A549 (cell line): Measurements from ENCODE around the gene RPL37. TPM values are rescaled to one million over a fixed set of nuclear protein-coding genes. Genes with fewer than 3 reads are reported as not detected.
"Not testable (repeated sequence)": the region's sequence is repeated elsewhere in the genome, so short reads cannot be mapped to it uniquely, and the experiment has no call there.

Experiments used
- ATAC-seq, 2 experiments: fragments of 200-7000 bp in 1 of 2; fragments of >200 bp in 1 of 2; cut with Nextera tagmentation in 1 of 2; cut with Tn5 transposase in 1 of 2; 3 replicates each; pipeline versions ENCODE4 v1.8.0 to v1.9.1; 2018 to 2020; ENCODE audit warnings: mild to moderate bottlenecking in 1 of 2, moderate library complexity in 1 of 2
- CTCF ChIA-PET: fragments of 300-600 bp; sonication (Branson Sonifier 250); formaldehyde crosslinking; extraction: SDS; loops from one replicate; lab custom pipeline; 2021; ENCODE audit warnings: antibody characterized with exemption, inconsistent platforms; lab: Yijun Ruan, JAX
- POLR2A ChIA-PET: fragments of 350-600 bp; formaldehyde crosslinking; extraction: SDS; loops from one replicate; lab custom pipeline; 2021; ENCODE audit warnings: antibody characterized with exemption, inconsistent platforms; lab: Yijun Ruan, JAX
- DNase-seq, 2 experiments: peaks; one replicate each; pipeline versions ENCODE4 v3.0.0 to v3.0.0-alpha.2; 2011 to 2016; ENCODE audit warnings: low read depth in 1 of 2, low spot score in 1 of 2
- FAIRE-seq: peaks from 2 replicates; lab custom pipeline; 2011; peaks lifted over from hg19 to GRCh38; lab: Jason Lieb, UNC
- H3K27ac ChIP-seq, 2 experiments: fragments of >200 bp; sonication (Bioruptor Twin); formaldehyde crosslinking; 3 replicates each; pipeline ENCODE4 v1.5.1; 2016 to 2017
- H3K4me1 ChIP-seq: fragments of >200 bp; sonication (Bioruptor Twin); formaldehyde crosslinking; 3 replicates; pipeline ENCODE4 v1.6.1; 2016
- H3K4me2 ChIP-seq: fragments of >200 bp; sonication (Bioruptor Twin); formaldehyde crosslinking; 3 replicates; pipeline ENCODE4 v1.6.1; 2016
- H3K4me3 ChIP-seq: fragments of >200 bp; sonication (Bioruptor Twin); formaldehyde crosslinking; 3 replicates; pipeline ENCODE4 v1.5.1; 2016
- H3K9me3 ChIP-seq: fragments of >200 bp; sonication (Bioruptor Twin); formaldehyde crosslinking; 3 replicates; pipeline ENCODE4 v1.6.1; 2016
- CHD4 ChIP-seq: fragments of 200-600 bp; sonication (generic); IDR thresholded peaks from 2 replicates; pipeline ENCODE4 v1.6.1; 2016; ENCODE audit warnings: antibody characterized with exemption, mild to moderate bottlenecking, borderline replicate concordance
- CTCF ChIP-seq: fragments of >200 bp; sonication (Bioruptor Twin); formaldehyde crosslinking; IDR thresholded peaks from 3 replicates; pipeline ENCODE4 v1.5.1; 2016
- E2F6 ChIP-seq: IDR thresholded peaks from 2 replicates; pipeline ENCODE4 v1.6.1; 2012; ENCODE audit warnings: low read depth, borderline replicate concordance
- EP300 ChIP-seq, 2 experiments: fragments of >200 bp; sonication (Bioruptor Twin); formaldehyde crosslinking; IDR thresholded peaks; 2 replicates in 1 of 2; 3 replicates in 1 of 2; pipeline ENCODE4 v1.6.1; 2016 to 2017
- ESRRA ChIP-seq: fragments of 150-350 bp; IDR thresholded peaks from 2 replicates; pipeline ENCODE4 v1.6.1; 2014; ENCODE audit warnings: mild to moderate bottlenecking, low read length, borderline replicate concordance
- GATA3 ChIP-seq: IDR thresholded peaks from 2 replicates; pipeline ENCODE4 v1.6.1; 2012; ENCODE audit warnings: borderline replicate concordance
- HDAC2 ChIP-seq: fragments of 200-600 bp; sonication (generic); IDR thresholded peaks from 2 replicates; pipeline ENCODE4 v1.6.1; 2016
- HEYL ChIP-seq: fragments of 250-450 bp; sonication (Bioruptor Pico); IDR thresholded peaks from 2 replicates; pipeline ENCODE4 v1.8.0; 2021; ENCODE audit warnings: mild to moderate bottlenecking, moderate library complexity
- HOXB5 ChIP-seq: fragments of 250-450 bp; sonication (Bioruptor Pico); IDR thresholded peaks from 2 replicates; pipeline ENCODE4 v1.5.0; 2020; ENCODE audit warnings: mild to moderate bottlenecking, moderate library complexity
- KDM1A ChIP-seq: fragments of 200-600 bp; sonication (generic); IDR thresholded peaks from 2 replicates; pipeline ENCODE4 v1.6.1; 2016; ENCODE audit warnings: low read depth, mild to moderate bottlenecking
- MAX ChIP-seq: IDR thresholded peaks from 2 replicates; pipeline ENCODE4 v1.6.1; 2012
- MYC ChIP-seq: IDR thresholded peaks from 2 replicates; pipeline ENCODE4 v1.6.1; 2012; ENCODE audit warnings: mild to moderate bottlenecking, inconsistent platforms, low read length, improper control_type of control experiment, borderline replicate concordance
- POLR2A ChIP-seq: IDR thresholded peaks from 2 replicates; pipeline ENCODE4 v1.6.1; 2012; ENCODE audit warnings: mild to moderate bottlenecking, low read length
- SREBF2 ChIP-seq: fragments of 450-650 bp; IDR thresholded peaks from 2 replicates; pipeline ENCODE4 v1.6.1; 2014; ENCODE audit warnings: mild to moderate bottlenecking, moderate library complexity
- TFCP2L1 ChIP-seq: fragments of 250-450 bp; sonication (Bioruptor Pico); IDR thresholded peaks from 2 replicates; pipeline ENCODE4 v1.5.0; 2021; ENCODE audit warnings: mild to moderate bottlenecking
- TP53 ChIP-seq: fragments of 250-450 bp; sonication (Bioruptor Pico); IDR thresholded peaks from 2 replicates; pipeline ENCODE4 v1.5.0; 2021; ENCODE audit warnings: mild to moderate bottlenecking, moderate library complexity
- ZC3H11A ChIP-seq: fragments of 450-650 bp; IDR thresholded peaks from 2 replicates; pipeline ENCODE4 v1.6.1; 2014; ENCODE audit warnings: antibody characterized with exemption, mild to moderate bottlenecking
- ZNF302 ChIP-seq: fragments of 250-450 bp; sonication (Bioruptor Pico); IDR thresholded peaks from 2 replicates; pipeline ENCODE4 v1.9.0; 2021; ENCODE audit warnings: inconsistent platforms, mild to moderate bottlenecking, moderate library complexity
- WGBS: methylation state at CpG from one replicate; pipeline ENCODE4 v1.1.6; 2017; ENCODE audit errors: missing lambda C conversion rate; 5-methylcytosine and 5-hydroxymethylcytosine counted together
- polyA plus RNA-seq, 4 experiments: library from polyadenylated mRNA; depleted of rRNA in 3 of 4; stranded (reverse); fragments of >200 nt; fragmentation: RNase III in 1 of 4; extraction: RNeasy Plus Mini Kit Qiagen cat#74134 plus additional on column Dnase treatment in 1 of 4; gene quantifications; 2 replicates in 3 of 4; 3 replicates in 1 of 4; pipeline ENCODE4 v1.2.3, GENCODE V29; 2011 to 2017

RPL37 gene
- polyA plus RNA-seq, 2 of the 4 experiments (the other 2 are of a cell fraction), result 2,762 to 4,402 TPM

- no peak for FAIRE-seq
- TF ChIP-seq HEYL (no peak), SREBF2 (no peak), ZC3H11A (no peak), GATA3 (no peak), KDM1A (peak; percentile 73; the same call in 1 of the 2 replicates), HDAC2 (0 out of 2 replicates have a peak, but pooled peaks have one; percentile 22), ESRRA (no peak), CTCF (no peak), TP53 (CRISPR knock-in tag) (no peak), ZNF302 (CRISPR knock-in tag) (no peak), POLR2A (no peak), TFCP2L1 (no peak), MAX (no peak), EP300 (IDR thresholded peaks at IDR 0.05) (no peak)
- TF ChIP-seq, all 56 proteins: peak for 2
- H3K4me2 ChIP-seq, result no peak overlapping the region
- H3K4me1 ChIP-seq, result peaks cover 56% of the 10 kb centered on the region
- peaks cover 14% of the 10 kb centered on the region for H3K9me3 ChIP-seq
- DNase-seq, result no peak
- ATAC-seq, result no peak
- 94% methylated on average over 1 of the region's 1 CpG for WGBS
- POLR2A ChIA-PET, result interaction anchor here (0.5 kb wide), 1 partner anchor 9 kb away, joined by 13 read pairs; no protein-coding TSS in a partner anchor
- no peak overlapping the region for H3K27ac ChIP-seq
- H3K4me3 ChIP-seq, result no peak overlapping the region
- CTCF ChIA-PET, result interaction anchor here (1.4 to 2.0 kb wide), 4 partner anchors 10 to 91 kb away, joined by 3 to 5 read pairs (median 4); partner anchors contain the start of gene TTC33
These were observed 47.0 kb downstream of the RPL37 start for GRCh38 chr5:40787986-40788385.

- not testable (repeated sequence) for ATAC-seq, H3K4me2 ChIP-seq, H3K27ac ChIP-seq, H3K4me3 ChIP-seq, DNase-seq, FAIRE-seq
- CTCF ChIA-PET, result interaction anchor here (0.7 to 2.0 kb wide), 3 partner anchors 32 to 583 kb away, joined by 4 to 5 read pairs (median 4); partner anchors contain the start of gene TTC33
- Histone ChIP-seq H3K9me3 (peaks cover 14% of the 10 kb centered on the region), H3K4me1 (peaks cover 56% of the 10 kb centered on the region)
- 89% methylated on average over 3 of the region's 3 CpGs for WGBS
- POLR2A ChIA-PET, result interaction anchor here (0.6 kb wide), 1 partner anchor 41 kb away, joined by 4 read pairs; no protein-coding TSS in a partner anchor
These were observed 48.4 kb downstream of the RPL37 start for GRCh38 chr5:40786664-40787063.

- POLR2A ChIA-PET, result no interaction called here
- no peak for FAIRE-seq
- Histone ChIP-seq H3K4me3 (no peak overlapping the region), H3K27ac (peak overlapping the region; percentile 19 to 75; a peak in 4 of 6 replicates), H3K9me3 (peaks cover 14% of the 10 kb centered on the region), H3K4me2 (peak overlapping the region; percentile 75), H3K4me1 (peaks cover 57% of the 10 kb centered on the region)
- TF ChIP-seq MYC, result no peak
- TF ChIP-seq ESRRA, result no peak
- no peak for TF ChIP-seq HOXB5 (CRISPR knock-in tag)
- TF ChIP-seq E2F6, result no peak
- no peak for TF ChIP-seq CHD4
- no peak for TF ChIP-seq TP53 (CRISPR knock-in tag)
- no peak for TF ChIP-seq SREBF2
- ATAC-seq, result no peak
- CTCF ChIA-PET, result interaction anchor here (2.0 kb wide), 1 partner anchor 10 kb away, joined by 7 read pairs; no protein-coding TSS in a partner anchor
- no peak for DNase-seq
- WGBS, result 38% methylated on average over 1 of the region's 1 CpG
These were observed 50.1 kb downstream of the RPL37 start for GRCh38 chr5:40784916-40785315.
